Measurements from ENCODE around the gene RUSC2.

- TF ChIP-seq CTCF (IDR thresholded peaks at IDR 0.05) (no peak), POLR2A (IDR thresholded peaks at IDR 0.05) (no peak)
Measured at GRCh38 chr9:35495984-35496383, 6.1 kb downstream of the RUSC2 start.

Measured in esophagus squamous epithelium (tissue), 4 donors.